ENCODE measurements around the gene IRF8.
"Not testable (repeated sequence)": the region's sequence is repeated elsewhere in the genome, so short reads cannot be mapped to it uniquely, and the experiment has no call there.

The IRF8 gene

DNA sequence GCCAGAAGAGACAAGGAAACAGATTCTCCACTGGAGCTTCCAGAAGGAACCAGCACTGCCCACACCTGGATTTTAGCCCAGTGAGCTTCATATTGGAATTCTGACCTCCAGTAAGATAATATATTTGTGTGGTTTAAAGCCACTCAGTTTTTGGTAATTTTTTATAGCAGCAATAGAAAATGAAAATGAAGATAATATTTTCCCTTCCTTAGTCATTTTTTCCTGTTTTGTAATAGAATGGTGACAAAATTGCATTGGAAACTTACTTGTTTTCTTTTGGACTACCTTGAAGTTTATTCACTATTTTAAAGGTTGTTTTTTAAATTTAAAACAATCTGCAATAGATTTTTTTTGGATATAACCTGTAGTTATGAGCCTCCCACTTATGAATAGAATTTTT, 29.8 kb upstream of the IRF8 start:
- DNase-seq: no peak

DNA sequence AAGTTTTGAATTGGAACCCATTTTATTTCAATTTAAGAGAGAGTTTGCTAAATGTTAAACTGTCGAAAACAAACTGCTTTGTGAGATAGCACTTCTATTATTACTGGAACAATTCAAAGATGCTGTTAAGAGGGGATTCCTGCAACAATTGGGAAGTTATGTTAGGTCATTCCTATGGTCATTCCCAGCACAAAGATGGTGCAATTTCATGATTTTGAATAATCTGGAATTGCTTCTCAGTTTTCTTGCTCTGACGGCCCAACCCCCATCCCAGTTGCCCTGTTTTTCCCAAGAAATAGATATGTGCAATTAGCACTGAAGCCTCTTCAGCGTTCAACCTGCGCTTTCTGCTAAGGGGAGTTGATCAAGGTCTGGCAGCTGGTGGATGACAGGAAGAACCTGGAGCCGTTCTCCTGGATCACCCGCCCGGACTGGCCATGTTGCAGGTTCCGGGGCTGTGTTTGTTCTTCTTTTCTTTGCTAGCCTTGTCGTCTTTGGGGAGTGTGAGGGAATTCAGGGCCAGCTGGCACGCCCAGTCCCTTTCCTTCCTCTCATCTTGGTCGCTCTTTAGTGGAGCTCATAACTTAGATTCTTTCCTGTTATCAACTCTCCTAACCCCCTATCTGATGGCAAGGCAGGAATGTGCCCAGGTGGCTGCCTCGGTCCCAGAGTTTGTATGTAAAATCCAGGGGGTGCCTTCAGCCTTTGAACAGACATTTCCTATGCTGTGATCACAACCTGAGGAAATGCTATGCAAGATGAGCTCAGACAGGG, 29.0 kb upstream of the IRF8 start:
- no peak for DNase-seq

DNA sequence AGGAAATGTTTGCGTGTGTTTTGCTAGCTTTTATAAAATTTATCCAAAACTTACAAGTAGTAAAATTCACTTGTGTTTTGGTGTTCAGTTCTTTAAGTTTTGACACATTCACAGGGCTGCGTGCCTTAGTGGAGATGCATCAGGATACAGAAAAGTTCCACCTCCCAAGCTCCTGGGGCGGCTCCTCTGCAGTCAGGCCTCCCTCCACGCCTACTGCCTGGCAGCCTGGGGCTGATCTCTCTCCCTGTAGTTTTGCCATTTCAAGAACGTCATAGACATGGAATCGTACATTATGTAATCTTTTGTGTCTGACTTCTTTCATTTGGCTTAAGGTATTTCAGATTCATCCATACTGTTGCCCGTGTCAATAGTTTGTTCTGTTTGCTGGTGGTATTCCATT, 27.2 kb upstream of the IRF8 start:
- DNase-seq: no peak

DNA sequence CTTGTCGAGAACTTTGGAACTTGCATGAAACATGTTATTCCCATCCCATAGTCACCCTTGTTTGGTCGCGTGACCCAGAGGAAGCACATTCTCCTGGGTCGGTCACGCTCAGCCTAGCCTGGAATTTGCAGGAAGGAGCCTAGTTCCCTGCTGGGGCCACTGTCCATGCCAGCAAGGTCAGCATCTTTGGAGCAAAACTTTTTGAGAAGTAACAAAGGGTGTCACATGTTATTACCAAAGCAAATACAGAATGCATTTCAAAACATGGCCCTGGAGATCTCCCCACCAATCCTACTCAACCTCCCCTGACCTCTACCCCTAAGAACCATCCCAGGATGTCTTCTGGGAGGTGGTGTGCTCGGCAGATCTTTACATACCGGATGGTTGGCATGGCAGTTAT, 26.2 kb upstream of the IRF8 start:
- DNase-seq: no peak

DNA sequence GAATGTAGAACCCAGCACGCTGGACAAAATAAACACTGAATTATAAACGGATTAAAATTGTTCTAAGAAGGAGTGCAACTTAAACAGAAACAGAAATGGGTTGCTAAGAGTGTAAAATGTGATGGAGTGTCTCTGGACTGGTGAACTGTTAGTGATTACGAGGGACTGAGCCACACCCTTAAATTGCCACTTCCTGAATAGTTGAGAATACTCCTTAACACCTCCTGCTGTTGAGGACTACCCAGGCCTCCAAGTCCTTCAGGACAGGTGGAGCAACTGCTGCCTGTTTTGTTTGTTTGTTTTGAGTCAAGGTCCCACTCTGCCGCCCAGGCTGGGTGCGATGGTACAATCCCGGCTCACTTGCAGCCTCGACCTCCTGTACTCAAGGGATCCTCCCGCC, 25.8 kb upstream of the IRF8 start:
- no peak for DNase-seq

DNA sequence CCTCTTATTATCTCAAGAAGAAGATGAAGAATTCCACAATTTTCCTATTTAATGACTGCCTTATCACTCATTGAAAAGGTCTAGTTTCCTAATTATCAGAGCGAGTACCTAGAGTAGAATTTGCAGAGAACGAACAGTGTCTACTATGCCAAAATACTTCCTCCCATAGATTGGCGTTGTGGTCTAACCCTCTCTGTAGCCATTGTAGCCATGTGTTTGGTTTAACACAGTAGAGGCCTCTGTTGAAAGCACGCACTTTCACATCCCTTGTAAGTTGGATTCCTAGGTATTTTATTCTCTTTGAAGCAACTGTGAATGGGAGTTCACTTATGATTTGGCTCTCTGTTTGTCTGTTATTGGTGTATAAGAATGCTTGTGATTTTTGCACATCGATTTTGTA, 24.9 kb upstream of the IRF8 start:
- not testable (repeated sequence) for DNase-seq

DNA sequence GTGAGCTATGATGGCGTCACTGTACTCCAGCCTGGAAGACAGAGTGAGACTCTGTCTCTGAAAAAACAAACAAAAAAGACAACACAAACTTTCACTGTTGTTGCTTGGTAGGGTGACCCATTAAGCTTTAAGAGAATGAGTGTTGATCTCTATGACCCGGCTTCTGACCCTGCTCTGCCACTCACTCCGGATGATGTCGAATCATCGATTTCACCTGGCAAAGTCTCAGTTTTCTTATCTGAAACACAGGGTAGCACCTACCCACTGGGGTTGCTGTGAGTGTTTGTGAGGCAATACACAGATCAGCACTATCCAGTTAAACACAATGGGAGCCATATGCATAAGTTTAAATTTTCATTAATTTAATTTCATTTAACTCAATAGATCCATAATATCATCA, 20.6 kb upstream of the IRF8 start:
- DNase-seq: no peak

DNA sequence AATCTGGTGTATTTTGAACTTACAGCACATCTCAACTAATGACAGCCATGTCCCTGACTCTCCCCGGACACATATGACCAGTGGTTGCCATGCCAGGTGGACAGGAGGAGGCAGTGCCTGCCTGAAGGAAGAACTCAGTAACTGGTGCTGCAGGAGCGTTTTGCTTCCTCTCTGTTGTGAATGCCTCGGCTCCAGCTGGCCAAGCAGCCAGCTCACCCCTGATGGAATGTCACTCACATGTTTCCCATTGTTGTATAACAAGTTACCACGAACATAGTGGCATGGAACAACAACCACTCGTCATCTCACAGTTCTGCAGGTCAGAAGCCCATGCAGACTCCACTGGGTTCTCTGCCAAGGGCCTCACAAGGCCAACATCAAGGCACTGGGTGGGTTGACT, 20.1 kb upstream of the IRF8 start:
- DNase-seq: peak; percentile 43

DNA sequence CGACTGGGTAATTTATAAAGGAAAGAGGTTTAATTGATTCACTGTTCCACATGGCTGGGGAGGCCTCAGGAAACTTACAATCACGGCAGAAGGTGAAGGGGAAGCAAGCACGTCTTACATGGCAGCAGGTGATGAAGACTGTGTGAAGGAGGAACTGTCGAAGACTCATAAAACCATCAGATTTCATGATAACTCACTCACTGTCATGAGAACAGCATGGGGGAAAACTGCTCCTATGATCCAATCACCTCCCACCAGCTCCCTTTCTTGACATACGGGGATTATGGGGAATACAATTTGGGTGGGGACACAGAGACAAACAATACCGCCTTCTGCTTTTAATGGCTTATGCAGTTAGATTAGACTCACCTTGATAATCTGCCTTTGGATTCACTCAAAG, 19.4 kb upstream of the IRF8 start:
- no peak for DNase-seq

DNA sequence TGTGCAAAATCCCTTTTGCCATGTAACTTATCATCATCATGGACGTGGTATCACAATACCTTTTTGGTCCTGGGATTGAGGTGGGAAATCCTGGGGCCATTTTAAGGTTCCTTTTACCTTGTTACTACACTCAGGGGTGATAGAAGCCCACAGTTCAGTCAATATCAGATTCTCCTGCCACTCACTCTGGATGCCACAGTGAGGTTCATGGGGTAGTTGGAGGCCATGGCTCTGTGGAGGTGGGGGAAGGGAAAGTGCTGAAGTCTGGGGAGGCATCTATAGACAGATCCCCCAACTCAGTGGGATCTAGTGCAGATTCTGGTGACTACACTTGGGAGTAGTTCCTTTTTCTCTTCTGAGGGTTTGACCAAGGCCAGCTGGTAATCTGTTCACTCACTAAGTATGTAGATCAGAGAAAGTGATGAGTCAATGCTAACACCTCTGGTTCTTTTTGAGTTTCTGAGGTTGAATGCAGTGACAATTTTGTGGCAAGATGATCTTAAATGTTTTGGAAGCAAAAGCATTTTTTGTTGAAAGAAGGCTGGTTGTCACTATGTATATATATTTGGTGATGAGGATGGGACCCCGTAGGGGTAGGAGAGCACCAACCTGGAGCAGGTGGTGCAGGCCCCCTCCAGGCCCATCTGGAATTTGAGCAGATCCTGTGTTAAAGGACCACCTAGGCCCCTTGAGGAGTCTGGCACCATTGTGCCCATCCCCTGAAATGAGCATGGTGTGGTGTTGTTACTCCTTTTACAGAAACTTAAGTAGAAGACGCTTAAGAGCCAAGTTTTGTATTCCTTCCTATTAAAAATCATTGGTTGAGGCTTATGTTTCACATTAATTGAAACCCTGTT, 18.8 kb upstream of the IRF8 start:
- DNase-seq: no peak

DNA sequence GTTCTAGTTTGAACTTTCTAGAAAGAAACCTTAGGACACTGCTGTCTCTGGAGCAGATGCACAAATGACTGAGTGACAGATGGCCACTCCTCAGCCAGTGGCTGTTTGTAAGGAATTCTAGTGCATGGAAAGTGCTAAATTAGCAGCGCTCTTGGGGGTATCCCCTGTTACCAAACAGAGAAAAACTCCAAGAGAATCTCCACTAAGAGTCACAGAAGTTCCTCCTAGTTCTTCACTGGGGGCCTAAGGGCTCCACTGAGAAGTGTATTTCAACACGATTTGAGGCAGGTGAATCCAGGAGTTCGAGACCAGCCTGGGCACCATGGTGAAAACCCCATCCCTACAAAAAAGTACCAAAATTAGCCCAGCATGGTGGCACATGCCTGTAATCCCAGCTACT, 18.1 kb upstream of the IRF8 start:
- DNase-seq: no peak

DNA sequence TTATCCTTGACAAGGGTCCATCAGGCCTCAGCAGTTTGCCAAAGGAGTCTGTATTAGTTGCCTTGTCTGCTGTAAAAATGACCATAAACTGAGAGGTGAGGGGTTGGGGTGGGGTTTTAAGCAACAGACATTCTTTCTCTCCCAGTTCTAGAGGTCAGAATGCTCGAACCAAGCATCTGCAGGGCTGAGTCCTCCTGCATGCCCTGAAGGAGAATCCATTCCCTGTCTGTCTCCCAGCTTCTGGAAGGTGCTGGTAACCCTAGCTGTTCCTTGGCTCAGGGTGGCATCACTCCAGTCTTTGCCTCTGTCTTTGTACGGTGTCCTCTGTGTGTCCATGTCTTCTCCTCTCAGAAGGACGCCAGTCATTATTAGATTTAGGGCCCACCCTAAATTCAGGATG, 17.5 kb upstream of the IRF8 start:
- DNase-seq: no peak

DNA sequence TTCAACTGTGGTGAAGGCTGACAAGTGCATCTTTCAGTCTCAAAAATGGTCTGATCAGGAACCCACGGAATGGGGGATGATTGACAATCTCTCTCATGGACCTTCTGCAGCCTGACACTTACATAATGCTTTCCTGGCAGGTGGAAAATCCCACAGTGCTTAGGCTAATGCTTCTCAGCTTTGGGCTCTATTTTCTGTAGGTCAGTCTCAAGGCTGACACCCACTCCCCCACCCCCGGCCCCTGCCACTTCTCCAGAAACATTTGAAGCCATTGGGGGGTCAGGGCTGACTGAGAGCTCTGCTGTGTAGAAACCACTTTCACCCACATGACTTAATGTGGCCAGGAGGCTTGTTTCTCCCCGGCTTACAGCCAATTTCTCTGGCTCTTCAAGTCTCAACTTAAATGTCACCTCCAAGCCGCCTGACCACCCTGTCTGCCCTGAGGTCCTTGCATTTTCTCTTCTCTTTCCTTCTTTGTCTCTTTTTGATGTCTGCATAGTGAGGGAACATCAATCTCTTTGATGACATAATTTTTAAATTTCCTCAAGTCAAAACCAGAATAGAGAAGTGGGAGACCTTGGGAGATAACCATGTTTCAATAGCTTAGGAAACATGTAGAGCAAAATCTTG, 16.7 kb upstream of the IRF8 start:
- no peak for DNase-seq

DNA sequence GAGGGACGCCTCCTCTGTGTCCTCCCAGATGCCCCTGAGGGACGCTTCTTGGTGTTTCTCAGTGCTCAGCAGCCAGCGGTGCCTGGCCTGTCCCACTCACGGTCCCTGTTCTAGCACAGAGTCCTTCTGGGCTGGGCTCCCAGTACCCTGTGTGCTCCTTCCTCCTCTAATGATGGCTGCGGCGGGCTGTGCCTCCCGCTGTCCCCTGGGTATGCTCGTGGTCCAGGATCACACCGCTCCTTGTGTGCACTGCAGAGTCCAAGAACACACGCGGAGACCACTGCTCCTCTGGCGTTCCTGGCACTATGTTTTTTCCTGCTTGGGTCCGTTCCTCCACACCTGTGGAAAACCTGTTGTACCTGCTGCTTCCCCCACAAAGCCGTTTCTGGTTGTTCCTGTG, 15.1 kb upstream of the IRF8 start:
- no peak for DNase-seq

DNA sequence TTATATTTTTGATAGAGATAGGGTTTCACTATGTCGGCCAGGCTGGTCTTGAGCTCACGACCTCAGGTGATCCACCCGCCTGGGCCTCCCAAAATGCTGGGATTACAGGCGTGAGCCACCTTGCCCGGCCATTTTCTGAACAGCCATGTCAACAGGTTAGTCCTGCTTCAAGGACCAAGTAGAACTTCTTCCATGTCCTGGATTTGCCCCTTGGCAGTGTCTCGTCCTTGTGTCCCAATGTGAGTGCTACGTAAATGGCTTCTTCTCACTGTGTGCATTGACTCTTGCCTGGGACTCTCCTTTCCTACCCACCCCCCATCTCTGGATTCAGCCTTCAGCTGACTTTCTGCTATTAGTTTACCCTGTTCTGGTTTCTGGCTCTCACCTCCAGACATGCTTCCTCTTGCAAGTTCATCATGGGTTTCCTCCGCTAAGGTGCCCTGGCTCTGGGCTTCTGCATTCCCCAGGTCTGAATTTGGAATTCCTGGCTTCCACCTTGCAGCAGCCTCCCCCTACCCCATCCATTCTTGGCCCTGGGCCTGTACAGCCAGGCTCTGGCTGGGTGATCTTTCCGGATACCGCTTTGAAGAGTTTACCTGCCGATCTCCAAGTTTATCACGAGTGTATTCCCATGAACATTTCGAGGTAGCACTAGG, 14.0 kb upstream of the IRF8 start:
- no peak for DNase-seq

DNA sequence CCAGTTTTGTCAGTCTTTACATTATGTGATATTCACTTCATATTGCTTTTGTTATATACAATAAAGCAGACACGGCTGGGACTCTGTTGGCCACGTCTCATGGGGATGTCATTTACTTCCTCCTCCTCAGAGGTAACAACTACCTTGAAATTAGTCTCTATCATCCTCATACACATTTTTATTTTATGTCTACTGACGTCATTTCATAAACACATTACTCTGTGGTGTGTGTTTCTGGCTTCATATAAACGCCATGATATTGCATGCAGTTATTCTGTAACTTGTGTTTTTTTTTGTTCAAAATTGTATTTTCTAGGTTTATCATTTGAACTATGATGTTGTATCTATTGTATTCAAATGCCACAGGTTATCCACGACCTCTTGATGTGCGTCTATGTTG, 13.4 kb upstream of the IRF8 start:
- no peak for DNase-seq

DNA sequence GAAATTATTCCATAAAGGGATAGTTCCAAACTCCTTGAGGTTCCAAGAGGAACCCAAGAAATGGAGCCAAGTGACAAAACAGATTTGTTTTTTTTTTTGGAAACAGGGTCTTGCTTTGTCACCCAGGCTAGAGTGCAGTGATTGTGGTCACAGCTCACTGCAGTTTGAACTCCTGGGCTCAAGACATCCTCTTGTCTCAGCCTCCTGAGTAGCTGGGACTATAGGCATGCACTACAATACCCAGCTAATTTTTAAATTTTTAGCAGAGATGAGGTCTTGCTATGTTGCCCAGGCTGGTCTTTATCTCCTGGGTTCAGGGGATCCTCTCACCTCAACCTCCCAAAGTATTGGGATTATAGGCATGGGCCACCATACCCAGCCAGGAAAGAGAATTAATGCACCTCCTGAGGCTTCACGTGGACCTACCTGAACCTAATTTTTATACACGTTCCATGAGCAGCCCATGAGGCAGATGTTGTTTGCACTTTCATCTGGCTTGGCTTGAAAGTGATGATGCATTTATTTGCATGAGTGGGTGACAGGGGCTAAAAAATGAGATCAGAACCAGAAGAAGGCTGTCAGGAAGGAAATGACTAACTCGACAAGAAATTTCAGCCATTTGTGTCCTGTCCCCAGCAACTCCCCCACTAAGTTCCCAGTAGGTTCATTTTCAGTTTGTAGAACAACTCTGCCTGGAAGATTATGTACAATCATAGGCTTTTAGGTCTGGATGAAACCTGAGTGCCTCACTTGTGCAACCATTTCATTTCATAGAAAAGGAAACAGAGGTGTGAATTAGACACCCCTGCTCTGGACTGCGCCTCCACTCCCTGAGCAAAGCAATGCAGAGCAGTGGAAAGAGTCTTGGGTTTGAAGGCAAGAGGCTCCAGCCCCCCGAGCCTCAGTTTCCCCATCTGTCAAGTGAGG, 10.3 kb upstream of the IRF8 start:
- DNase-seq: peak; percentile 77

DNA sequence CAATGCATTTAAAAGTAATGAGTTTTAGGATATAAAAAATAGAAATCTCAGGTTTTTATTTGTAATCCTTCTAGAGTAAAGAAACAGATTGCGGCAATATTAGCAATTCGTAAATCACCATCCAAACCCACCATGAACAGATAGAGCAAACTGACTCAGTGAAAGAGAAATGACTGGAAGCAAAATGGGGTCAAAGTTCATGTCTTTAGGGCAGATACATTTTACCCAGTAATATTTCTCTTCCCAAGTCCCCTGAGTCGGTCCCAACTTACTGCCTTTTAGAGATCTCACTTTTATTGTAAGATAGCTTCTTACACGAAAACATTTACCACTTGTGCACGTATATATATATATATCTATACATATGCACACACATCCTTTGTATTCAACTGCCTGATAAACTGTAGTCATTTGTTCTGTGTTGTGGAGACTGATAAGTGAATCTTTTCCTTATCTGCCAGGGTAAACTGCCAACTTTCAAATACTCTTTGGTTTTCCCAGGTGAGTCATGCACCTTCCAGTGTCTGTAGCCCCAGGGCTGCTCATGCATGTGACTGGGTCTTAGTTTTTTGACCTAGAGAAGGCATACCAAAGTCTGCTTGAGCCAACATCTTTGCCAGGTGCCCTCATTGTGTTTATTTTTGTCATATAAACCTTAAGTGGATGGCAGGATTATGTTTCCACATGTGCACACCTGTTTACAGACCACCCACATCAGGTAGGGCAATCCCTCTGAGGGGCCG, 7.8 kb upstream of the IRF8 start:
- DNase-seq: no peak

DNA sequence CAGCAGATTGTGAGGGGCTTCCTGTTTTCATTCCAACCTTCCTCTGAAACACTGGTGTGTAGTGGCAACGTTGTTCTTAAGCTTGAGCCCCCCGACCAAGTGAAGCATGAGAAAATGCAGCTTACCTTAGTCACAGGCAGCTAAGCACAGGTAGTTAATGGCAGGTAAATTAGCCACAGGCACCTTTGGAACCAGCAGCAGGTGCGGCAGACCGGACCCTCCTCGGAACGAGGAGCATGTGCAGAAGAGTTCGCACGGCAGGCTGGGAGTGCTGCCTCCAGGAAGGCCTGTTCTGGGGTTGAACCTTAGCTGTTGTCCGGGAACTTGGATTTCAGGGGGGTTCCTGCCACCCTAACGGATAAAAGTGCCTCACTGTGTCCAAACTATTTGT, 7.2 kb upstream of the IRF8 start:
- no peak for DNase-seq

DNA sequence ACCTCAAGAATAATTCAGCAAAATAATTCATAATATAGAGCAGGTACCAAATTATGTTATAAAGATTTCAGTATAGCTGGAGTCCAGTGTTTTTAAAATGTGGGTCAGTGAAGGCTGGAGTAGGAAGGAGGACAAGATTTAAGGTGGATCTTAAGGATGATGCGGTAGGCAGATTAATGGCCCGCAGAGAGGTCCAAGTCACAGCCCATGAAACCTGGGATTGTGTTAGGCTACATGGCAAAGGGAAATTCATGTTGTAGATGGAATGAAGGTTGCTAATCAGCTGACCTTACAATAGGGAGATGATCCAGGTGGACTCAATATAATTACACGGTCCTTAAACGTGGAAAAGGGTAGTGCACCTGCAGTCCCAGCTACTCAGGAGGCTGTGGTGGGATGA, 6.2 kb upstream of the IRF8 start:
- DNase-seq: no peak

DNA sequence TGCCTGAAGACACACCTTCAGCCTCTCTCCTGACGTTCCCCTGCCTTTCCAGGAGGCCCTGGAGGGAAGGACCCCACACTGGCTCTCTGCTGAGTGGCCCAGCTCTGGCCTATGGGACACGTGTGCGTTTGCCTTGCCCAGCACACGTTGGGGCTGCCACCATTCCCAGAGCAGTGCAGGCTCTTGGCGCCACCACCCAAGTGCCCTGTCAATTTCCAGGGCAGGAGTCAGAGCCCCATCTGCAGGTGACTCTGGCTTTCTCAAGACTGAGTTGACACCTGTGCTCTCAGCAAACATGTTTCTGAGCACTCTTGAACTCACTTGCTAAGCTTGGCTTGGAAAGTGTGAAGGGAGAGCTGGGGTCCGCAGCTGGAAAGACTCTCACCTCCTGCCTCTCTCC, 4.7 kb upstream of the IRF8 start:
- DNase-seq: no peak

DNA sequence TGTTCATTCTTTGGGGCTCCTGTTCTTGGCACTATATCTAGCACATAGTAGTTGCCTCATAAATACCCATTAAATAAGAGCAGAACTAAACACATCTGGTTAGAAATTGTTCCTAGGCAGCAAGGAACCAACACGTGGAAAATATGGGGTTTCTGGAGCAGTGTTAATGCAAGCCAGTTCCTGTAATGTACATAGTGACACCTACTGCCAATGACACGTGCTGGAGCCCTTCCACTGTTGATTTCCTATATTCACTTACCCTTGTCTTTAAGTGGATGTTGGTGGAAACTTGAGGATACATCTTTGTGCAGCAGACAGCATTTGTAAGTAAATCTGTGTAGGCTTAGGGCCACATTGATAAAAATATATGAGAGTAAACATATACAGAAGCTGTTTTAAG, 1.6 kb upstream of the IRF8 start:
- no peak for DNase-seq
